Body of pancreas (tissue), 4 donors: ENCODE data around the gene KCTD3.

Source experiments
- CTCF ChIP-seq, 7 experiments: fragments of 450-650 bp in 4 of 7; fragments of 200-600 bp in 3 of 7; sonication (generic) in 3 of 7; IDR thresholded peaks; one replicate each; pipeline ENCODE4 v1.5.1; 2016 to 2019; ENCODE audit warnings: antibody characterized with exemption in 7 of 7
- POLR2A ChIP-seq, 3 donors: fragments of 450-650 bp; IDR thresholded peaks; one replicate each; pipeline ENCODE4 v1.6.1; 2016; ENCODE audit warnings: antibody characterized with exemption in 3 of 3, mild to moderate bottlenecking in 2 of 3

- TF ChIP-seq CTCF (IDR thresholded peaks at IDR 0.05) (no peak), POLR2A (IDR thresholded peaks at IDR 0.05) (no peak)
Measured at GRCh38 chr1:215643592-215644321, 76.7 kb downstream of the KCTD3 start.
